Peyer's patch (tissue), 4 donors: ENCODE measurements around the gene HOXA11. TPM values are rescaled to one million over a fixed set of nuclear protein-coding genes. Genes with fewer than 3 reads are reported as not detected.

Source experiments
- DNase-seq, 3 donors: peaks; one replicate each; pipeline ENCODE4 v3.0.0-alpha.2; 2017 to 2019
- H3K27ac ChIP-seq, 4 donors: fragments of 200-600 bp; sonication (generic); one replicate each; pipeline ENCODE4 v1.5.1; 2016 to 2019
- H3K27me3 ChIP-seq, 2 donors: fragments of 200-600 bp; sonication (generic); one replicate each; pipeline ENCODE4 v1.5.1; 2019
- H3K36me3 ChIP-seq, 3 donors: fragments of 200-600 bp; sonication (generic); one replicate each; pipeline ENCODE4 v1.5.1; 2016 to 2019
- H3K4me1 ChIP-seq, 4 donors: fragments of 200-600 bp; sonication (generic); one replicate each; pipeline ENCODE4 v1.5.1; 2016 to 2019
- H3K4me3 ChIP-seq, 4 donors: fragments of 200-600 bp; sonication (generic); 1 replicate in 3 of 4; 2 replicates in 1 of 4; pipeline ENCODE4 v1.5.1; 2016 to 2019; ENCODE audit warnings: mild to moderate bottlenecking in 1 of 4
- H3K9me3 ChIP-seq, 4 donors: fragments of 200-600 bp; sonication (generic); one replicate each; pipeline ENCODE4 v1.5.1; 2016 to 2019; ENCODE audit warnings: mild to moderate bottlenecking in 1 of 4
- CTCF ChIP-seq, 6 experiments: fragments of 450-650 bp in 4 of 6; fragments of 200-600 bp in 2 of 6; sonication (generic) in 1 of 6; IDR thresholded peaks; one replicate each; pipeline ENCODE4 v1.5.1; 2017 to 2019; ENCODE audit warnings: antibody characterized with exemption in 6 of 6, mild to moderate bottlenecking in 3 of 6, moderate library complexity in 1 of 6
- POLR2A ChIP-seq, 2 donors: fragments of 450-650 bp; IDR thresholded peaks; one replicate each; pipeline ENCODE4 v1.5.1; 2017; ENCODE audit warnings: antibody characterized with exemption in 2 of 2, mild to moderate bottlenecking in 2 of 2, moderate library complexity in 2 of 2
- total RNA-seq, 4 donors: library from RNA; depleted of rRNA; stranded (reverse); fragments of >200 nt; gene quantifications; one replicate each; pipeline ENCODE4 v1.1.0, GENCODE V29; 2016

HOXA11 gene
- total RNA-seq, 4 donors from 2014 or later, result not detected

GRCh38 chr7:27213433-27214238 is 28.6 kb upstream of the HOXA11 start:
- Histone ChIP-seq H3K4me1 (peaks cover 0 to 23% (median 0%) of the 10 kb centered on the region in 4 donors), H3K36me3 (no peaks in the 10 kb centered on the region), H3K27ac (no peak overlapping the region), H3K4me3 (no peak overlapping the region), H3K27me3 (peaks cover 0 to 37% of the 10 kb centered on the region in 2 donors), H3K9me3 (no peaks in the 10 kb centered on the region)
- DNase-seq, result peak in 1 of 3 donors; percentile 46
- TF ChIP-seq CTCF (IDR thresholded peaks at IDR 0.05) (no peak), POLR2A (IDR thresholded peaks at IDR 0.05) (no peak)

GRCh38 chr7:27212497-27213432 is 27.7 kb upstream of the HOXA11 start:
- no peak overlapping the region for H3K4me3 ChIP-seq

GRCh38 chr7:27211764-27212204 is 26.8 kb upstream of the HOXA11 start:
- Histone ChIP-seq H3K27ac (no peak overlapping the region), H3K4me1 (peaks cover 0 to 23% (median 0%) of the 10 kb centered on the region in 4 donors), H3K9me3 (no peaks in the 10 kb centered on the region), H3K27me3 (peaks cover 0 to 43% of the 10 kb centered on the region in 2 donors), H3K36me3 (no peaks in the 10 kb centered on the region), H3K4me3 (no peak overlapping the region)
- TF ChIP-seq CTCF (IDR thresholded peaks at IDR 0.05), result no peak
- no peak for TF ChIP-seq POLR2A (IDR thresholded peaks at IDR 0.05)
- DNase-seq, result no peak

More at GRCh38 chr7:27212497-27213432, 27.7 kb upstream of the HOXA11 start:
- H3K27ac ChIP-seq, result no peak overlapping the region
- no peak for TF ChIP-seq CTCF (IDR thresholded peaks at IDR 0.05)
- TF ChIP-seq POLR2A (IDR thresholded peaks at IDR 0.05), result no peak
- no peaks in the 10 kb centered on the region for H3K36me3 ChIP-seq
- DNase-seq, result peak in 1 of 3 donors; percentile 45
- H3K27me3 ChIP-seq, result peaks cover 0 to 37% of the 10 kb centered on the region in 2 donors
- H3K4me1 ChIP-seq, result peaks cover 0 to 23% (median 0%) of the 10 kb centered on the region in 4 donors
- H3K9me3 ChIP-seq, result no peaks in the 10 kb centered on the region

GRCh38 chr7:27211084-27211446 is 26.0 kb upstream of the HOXA11 start:
- no peak for DNase-seq
- no peaks in the 10 kb centered on the region for H3K36me3 ChIP-seq
- H3K27me3 ChIP-seq, result peaks cover 0 to 50% of the 10 kb centered on the region in 2 donors
- H3K9me3 ChIP-seq, result no peaks in the 10 kb centered on the region
- H3K27ac ChIP-seq, result peak overlapping the region in 1 of 4 donors; percentile 63
- H3K4me1 ChIP-seq, result peaks cover 0 to 23% (median 0%) of the 10 kb centered on the region in 4 donors
- TF ChIP-seq CTCF (IDR thresholded peaks at IDR 0.05) (no peak), POLR2A (IDR thresholded peaks at IDR 0.05) (no peak)
- no peak overlapping the region for H3K4me3 ChIP-seq

GRCh38 chr7:27210441-27211083 is 25.5 kb upstream of the HOXA11 start:
- Histone ChIP-seq H3K9me3 (no peaks in the 10 kb centered on the region), H3K27ac (peak overlapping the region in 2 of 4 donors; percentile 55 to 63), H3K4me3 (peak overlapping the region in 2 of 4 donors; percentile 34 to 43), H3K27me3 (peaks cover 0 to 55% of the 10 kb centered on the region in 2 donors), H3K4me1 (peaks cover 0 to 28% (median 0%) of the 10 kb centered on the region in 4 donors), H3K36me3 (no peaks in the 10 kb centered on the region)
- peak; percentile 29 to 84 (median 82) for DNase-seq
- peak; percentile 40 to 84 (median 76) for TF ChIP-seq CTCF (IDR thresholded peaks at IDR 0.05)
- no peak for TF ChIP-seq POLR2A (IDR thresholded peaks at IDR 0.05)
